Measurements from ENCODE around the gene HBD.

GRCh38 chr11:5269715-5270147 is 35.4 kb upstream of the HBD start, which contains the start of gene HBE1:
- TF ChIP-seq, protein P1, sequence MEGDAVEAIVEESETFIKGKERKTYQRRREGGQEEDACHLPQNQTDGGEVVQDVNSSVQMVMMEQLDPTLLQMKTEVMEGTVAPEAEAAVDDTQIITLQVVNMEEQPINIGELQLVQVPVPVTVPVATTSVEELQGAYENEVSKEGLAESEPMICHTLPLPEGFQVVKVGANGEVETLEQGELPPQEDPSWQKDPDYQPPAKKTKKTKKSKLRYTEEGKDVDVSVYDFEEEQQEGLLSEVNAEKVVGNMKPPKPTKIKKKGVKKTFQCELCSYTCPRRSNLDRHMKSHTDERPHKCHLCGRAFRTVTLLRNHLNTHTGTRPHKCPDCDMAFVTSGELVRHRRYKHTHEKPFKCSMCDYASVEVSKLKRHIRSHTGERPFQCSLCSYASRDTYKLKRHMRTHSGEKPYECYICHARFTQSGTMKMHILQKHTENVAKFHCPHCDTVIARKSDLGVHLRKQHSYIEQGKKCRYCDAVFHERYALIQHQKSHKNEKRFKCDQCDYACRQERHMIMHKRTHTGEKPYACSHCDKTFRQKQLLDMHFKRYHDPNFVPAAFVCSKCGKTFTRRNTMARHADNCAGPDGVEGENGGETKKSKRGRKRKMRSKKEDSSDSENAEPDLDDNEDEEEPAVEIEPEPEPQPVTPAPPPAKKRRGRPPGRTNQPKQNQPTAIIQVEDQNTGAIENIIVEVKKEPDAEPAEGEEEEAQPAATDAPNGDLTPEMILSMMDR (IDR thresholded peaks at IDR 0.05), result no peak
- no peak for TF ChIP-seq ZFX (IDR thresholded peaks at IDR 0.05; ENCODE audit: borderline replicate concordance)

Measured in 22Rv1 (cell line).